GM21619 (cell line): ENCODE results near the gene DCTN5.

Experiments
- ATAC-seq: cut with Tn5 transposase; IDR thresholded peaks from one replicate; pipeline ENCODE4 v1.9.1; 2021; ENCODE audit not compliant: unreplicated experiment

The DCTN5 gene

GRCh38 chr16:23724096-23724784 is 83.0 kb downstream of the DCTN5 start:
- no peak for ATAC-seq

- no peak for ATAC-seq
Measured at GRCh38 chr16:23724785-23725131, 83.5 kb downstream of the DCTN5 start.

GRCh38 chr16:23726710-23727109 is 85.4 kb downstream of the DCTN5 start:
- ATAC-seq: no peak
